GM10248 (cell line): Measurements from ENCODE around the gene COL16A1.

Experiments
- CTCF ChIA-PET: fragments of 300-600 bp; sonication (Branson Sonifier 250); formaldehyde crosslinking; extraction: SDS; loops from one replicate; lab custom pipeline; 2021; ENCODE audit warnings: antibody characterized with exemption; lab: Yijun Ruan, JAX
- POLR2A ChIA-PET: fragments of 350-650 bp; sonication (Branson Sonifier 250); formaldehyde crosslinking; extraction: SDS; loops from one replicate; lab custom pipeline; 2020; ENCODE audit warnings: antibody characterized with exemption; lab: Yijun Ruan, JAX
- DNase-seq: peaks from one replicate; pipeline ENCODE4 v3.0.0; 2012; ENCODE audit errors: extremely low spot score
- CTCF ChIP-seq: IDR thresholded peaks from 2 replicates; pipeline ENCODE4 v1.5.1; 2012; ENCODE audit warnings: mild to moderate bottlenecking, low read depth; ENCODE audit errors: extremely low read depth, missing control alignments, control extremely low read depth

COL16A1 gene

GRCh38 chr1:31703431-31704270 lies at the start of gene COL16A1:
TSS of gene COL16A1 (minus strand) at chr1:31704017. CDS start at chr1:31702193, 1,824 bp downstream.
- no peak for TF ChIP-seq CTCF
- ChIA-PET POLR2A (interaction anchor here (0.6 kb wide), 1 partner anchor 71 kb away, joined by 4 read pairs; no protein-coding TSS in a partner anchor), CTCF (interaction anchor here (1.1 to 7.2 kb wide), 10 partner anchors 13 to 85 kb away, joined by 4 to 61 read pairs (median 6); no protein-coding TSS in a partner anchor)
- peak; percentile 52 for DNase-seq

- no peak for DNase-seq
- ChIA-PET POLR2A (no interaction called here), CTCF (interaction anchor here (1.0 to 1.2 kb wide), 2 partner anchors 36 to 189 kb away, joined by 3 to 4 read pairs; no protein-coding TSS in a partner anchor)
- no peak for TF ChIP-seq CTCF
Observed at GRCh38 chr1:31752952-31753475, 49.2 kb upstream of the COL16A1 start.

GRCh38 chr1:31752258-31752657 lies 48.4 kb upstream of the COL16A1 start:
- no peak for DNase-seq
- TF ChIP-seq CTCF, result no peak
- ChIA-PET CTCF (no interaction called here), POLR2A (no interaction called here)

- DNase-seq, result no peak
- CTCF ChIA-PET, result no interaction called here
- no peak for TF ChIP-seq CTCF
- POLR2A ChIA-PET, result no interaction called here
Observed at GRCh38 chr1:31751822-31752241, 48.0 kb upstream of the COL16A1 start.

GRCh38 chr1:31750858-31751510 lies 47.2 kb upstream of the COL16A1 start:
- ChIA-PET POLR2A (no interaction called here), CTCF (interaction anchor here (1.1 kb wide), 1 partner anchor 26 kb away, joined by 3 read pairs; no protein-coding TSS in a partner anchor)
- no peak for DNase-seq
- TF ChIP-seq CTCF, result no peak
